OCI-LY1 (cell line): ENCODE results near the gene B3GNT2.

Experiments used
- EZH2 ChIP-seq: fragments of 200-600 bp; sonication (generic), shearing (Covaris generic); IDR thresholded peaks from 2 replicates; pipeline ENCODE4 v1.8.0; 2017; ENCODE audit warnings: borderline replicate concordance, mixed run types, mild to moderate bottlenecking, antibody characterized with exemption, low read length, moderate library complexity, mixed read lengths
- TF ChIP-seq, protein P1 (sequence below): fragments of 200-600 bp; sonication (generic), shearing (Covaris generic); IDR thresholded peaks from 2 replicates; pipeline ENCODE4 v1.5.1; 2017; ENCODE audit warnings: mild to moderate bottlenecking, antibody characterized with exemption, low read length, moderate library complexity, mixed read lengths

DNA sequence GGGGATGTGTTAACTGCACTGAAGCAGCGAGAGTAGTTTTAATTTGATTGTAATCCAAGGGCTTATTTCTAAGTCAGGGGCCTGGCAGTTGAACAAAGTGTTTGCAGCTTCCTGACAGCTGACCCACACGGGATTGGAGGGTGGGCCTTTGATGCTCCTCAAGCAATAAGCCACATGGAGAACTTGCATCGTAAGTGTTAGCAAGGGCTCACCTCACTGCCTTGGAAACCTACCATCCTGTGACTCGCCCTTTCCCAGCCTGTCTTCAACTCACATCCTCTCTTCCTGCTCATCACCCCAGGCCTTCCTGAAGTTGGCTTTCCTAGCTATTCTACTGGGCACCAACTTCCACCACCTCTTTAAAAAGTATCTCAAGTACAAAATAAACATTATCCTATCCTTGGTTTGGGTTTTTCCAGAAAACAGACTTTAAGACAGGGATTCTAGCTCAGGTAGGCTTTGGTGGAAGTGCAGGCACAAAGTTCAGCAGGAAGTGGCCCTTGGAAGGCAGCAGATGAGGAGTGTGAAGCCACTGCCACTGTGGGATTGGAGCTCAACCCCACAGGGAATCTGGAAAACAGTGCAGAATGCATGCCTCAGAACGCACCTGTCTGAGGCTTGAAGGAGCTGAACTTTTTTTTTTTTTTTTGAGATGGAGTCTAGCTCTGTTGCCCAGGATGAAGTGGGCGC is 31.6 kb downstream of the B3GNT2 start:
- TF ChIP-seq, protein P1, sequence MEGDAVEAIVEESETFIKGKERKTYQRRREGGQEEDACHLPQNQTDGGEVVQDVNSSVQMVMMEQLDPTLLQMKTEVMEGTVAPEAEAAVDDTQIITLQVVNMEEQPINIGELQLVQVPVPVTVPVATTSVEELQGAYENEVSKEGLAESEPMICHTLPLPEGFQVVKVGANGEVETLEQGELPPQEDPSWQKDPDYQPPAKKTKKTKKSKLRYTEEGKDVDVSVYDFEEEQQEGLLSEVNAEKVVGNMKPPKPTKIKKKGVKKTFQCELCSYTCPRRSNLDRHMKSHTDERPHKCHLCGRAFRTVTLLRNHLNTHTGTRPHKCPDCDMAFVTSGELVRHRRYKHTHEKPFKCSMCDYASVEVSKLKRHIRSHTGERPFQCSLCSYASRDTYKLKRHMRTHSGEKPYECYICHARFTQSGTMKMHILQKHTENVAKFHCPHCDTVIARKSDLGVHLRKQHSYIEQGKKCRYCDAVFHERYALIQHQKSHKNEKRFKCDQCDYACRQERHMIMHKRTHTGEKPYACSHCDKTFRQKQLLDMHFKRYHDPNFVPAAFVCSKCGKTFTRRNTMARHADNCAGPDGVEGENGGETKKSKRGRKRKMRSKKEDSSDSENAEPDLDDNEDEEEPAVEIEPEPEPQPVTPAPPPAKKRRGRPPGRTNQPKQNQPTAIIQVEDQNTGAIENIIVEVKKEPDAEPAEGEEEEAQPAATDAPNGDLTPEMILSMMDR = no peak
- TF ChIP-seq EZH2 = no peak
